ENCODE measurements around the gene GOLGA8K.
"Not testable (repeated sequence)": the region's sequence is repeated elsewhere in the genome, so short reads cannot be mapped to it uniquely, and the experiment has no call there.

GOLGA8K gene

DNA sequence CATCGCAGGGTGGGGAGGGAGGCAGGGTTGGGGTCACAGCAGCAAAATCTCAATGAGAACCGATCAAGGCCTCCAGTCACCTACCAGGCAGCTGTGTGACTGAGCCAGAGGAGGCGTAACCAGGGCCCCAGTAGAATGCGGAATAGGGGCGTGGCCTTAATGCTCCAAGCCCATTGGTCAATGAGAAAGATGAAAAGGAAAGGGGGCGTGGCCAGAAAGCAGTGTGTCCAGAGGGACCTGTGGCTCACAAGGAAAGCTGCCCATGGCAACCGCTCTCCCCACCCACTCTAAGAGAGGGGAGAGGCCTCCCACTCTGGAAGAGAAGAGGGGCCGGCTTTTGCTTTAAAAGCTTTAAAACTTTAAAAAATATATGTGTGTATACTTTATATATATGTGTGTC, at the start of gene GOLGA8K:
Gene GOLGA8K, minus strand, starts transcription at position 101 of the 400 bp plus-strand sequence. Its CDS starts 98 bp downstream, at position 3.
- DNase-seq: not testable (repeated sequence)

GRCh38 chr15:32440445-32440977, 37.4 kb upstream of the GOLGA8K start:
- not testable (repeated sequence) for DNase-seq

- DNase-seq: not testable (repeated sequence)
Measured at GRCh38 chr15:32434102-32434963, 31.2 kb upstream of the GOLGA8K start.

GRCh38 chr15:32427635-32428034, 24.5 kb upstream of the GOLGA8K start:
- DNase-seq: not testable (repeated sequence)

GRCh38 chr15:32426511-32426910, 23.4 kb upstream of the GOLGA8K start:
- not testable (repeated sequence) for DNase-seq

GRCh38 chr15:32407903-32408302, 4.8 kb upstream of the GOLGA8K start:
- not testable (repeated sequence) for DNase-seq

- not testable (repeated sequence) for DNase-seq
Measured at GRCh38 chr15:32396522-32396921, 6.6 kb downstream of the GOLGA8K start.

- not testable (repeated sequence) for DNase-seq
Measured at GRCh38 chr15:32394745-32395144, 8.3 kb downstream of the GOLGA8K start.

- not testable (repeated sequence) for DNase-seq
Measured at GRCh38 chr15:32388050-32388648, 14.9 kb downstream of the GOLGA8K start.

DNA sequence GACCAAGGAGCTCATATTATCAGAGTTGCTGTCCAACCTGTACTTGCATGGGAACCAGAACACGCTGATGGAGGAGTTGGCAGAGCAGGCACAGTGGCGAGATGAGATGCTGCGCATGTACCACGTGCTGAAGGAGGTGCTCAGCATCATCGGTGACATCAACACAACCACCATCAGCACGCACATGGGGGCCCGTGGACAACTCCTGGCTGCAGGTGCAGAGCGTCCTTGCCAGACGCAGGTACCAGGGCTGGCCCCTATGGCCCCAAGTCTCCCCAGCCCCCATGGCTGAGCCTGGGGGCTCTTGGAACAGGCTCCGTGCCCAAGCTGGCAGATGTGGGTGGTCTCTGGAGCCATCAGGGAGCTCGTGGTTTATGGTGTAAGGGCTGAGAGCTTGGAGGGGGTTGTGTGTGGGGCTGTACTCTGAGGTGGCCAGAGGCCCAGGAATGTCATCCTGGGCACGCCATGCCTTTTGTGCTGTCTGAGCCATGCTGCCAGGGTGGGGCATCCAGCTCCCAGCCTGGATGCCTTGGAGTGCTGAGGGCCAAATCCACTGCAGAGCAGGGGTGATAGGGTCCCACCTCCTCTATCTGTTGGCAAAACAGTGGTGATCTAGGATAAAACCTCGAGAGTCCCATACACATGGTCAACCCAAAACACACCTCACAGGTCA, 17.1 kb downstream of the GOLGA8K start:
- DNase-seq: not testable (repeated sequence)

- DNase-seq: not testable (repeated sequence)
Measured at GRCh38 chr15:32374185-32374584, 28.9 kb downstream of the GOLGA8K start.

- not testable (repeated sequence) for DNase-seq
Measured at GRCh38 chr15:32373707-32374106, 29.4 kb downstream of the GOLGA8K start.

GRCh38 chr15:32372075-32372474, 31.0 kb downstream of the GOLGA8K start:
- not testable (repeated sequence) for DNase-seq

DNA sequence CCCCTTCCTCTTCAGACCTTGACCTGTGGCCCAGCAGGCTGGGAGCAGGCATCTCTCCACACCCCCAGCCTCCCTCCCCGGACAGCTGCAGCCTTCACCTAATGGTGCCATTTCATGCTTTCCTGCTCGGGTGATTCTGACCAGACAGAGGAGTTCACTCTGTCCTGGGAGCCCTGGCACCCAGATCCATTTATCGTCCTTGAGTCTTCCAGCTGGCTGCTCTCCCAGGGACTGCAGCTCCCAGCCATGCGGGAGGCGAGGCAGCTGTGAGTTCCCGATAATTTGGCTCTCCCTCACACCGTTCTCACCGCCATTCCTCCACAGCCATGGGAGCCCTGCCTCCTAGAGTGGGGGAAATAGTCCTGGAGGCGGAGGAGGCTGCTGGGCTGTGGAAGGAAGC, 32.6 kb downstream of the GOLGA8K start:
- DNase-seq: not testable (repeated sequence)

DNA sequence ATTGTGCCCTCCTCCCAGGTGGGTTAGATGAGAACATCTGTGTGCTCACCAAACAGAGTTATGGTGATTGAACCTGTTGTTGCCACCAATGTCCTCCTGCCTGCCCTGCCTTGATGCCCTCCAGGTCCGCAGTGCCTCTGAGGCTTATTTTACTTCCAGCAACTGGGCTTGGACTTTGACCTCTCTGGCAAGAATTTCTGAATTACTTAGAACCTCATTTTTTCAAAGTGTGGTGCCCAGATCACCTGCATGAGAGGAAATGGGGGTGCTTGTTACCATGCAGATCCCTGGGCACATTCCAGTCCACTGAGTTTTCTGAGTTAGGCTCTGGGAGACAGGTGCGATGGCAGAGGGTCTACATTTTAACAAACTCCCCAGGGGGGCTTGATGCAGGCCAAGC, 33.0 kb downstream of the GOLGA8K start:
- not testable (repeated sequence) for DNase-seq

DNA sequence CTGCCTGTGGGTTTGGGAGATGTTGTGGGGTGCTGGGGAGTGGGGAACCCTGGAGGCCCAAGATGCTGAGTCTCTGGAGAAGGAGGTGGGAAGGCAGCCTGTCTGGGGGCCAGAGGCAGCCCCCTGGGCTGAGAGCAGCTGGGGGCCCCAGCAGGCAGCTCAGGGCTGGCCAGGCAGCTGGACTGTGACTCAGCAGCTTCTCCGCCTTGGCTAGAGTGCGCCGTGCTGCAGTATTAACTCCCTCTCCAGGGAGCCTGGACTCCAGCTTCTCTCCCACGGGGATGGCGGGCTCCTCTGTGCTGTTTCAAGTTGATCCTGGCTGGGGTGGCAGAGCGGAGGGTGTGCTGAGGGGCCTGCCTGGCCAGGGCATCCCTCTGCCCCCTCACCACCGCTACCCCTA, 36.6 kb downstream of the GOLGA8K start:
- DNase-seq: not testable (repeated sequence)

DNA sequence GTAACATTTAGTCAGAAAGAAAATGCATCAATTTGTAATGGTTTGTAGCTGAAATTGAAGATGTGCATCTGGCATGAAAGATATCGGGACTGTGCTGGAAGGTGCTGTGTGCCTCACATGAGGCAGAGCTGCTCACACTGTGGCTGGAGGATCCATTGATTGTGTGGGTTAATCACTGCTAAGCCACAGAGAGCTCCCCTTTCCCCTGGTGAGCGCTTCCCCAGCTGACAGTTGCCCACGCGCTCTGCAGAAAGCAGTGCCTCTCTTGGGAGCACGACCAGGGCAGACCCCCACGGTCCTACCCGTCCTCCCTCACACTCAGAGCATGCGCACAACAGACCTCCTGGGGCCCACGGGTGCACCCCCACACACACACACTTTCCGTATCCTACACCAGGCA, 37.1 kb downstream of the GOLGA8K start:
- DNase-seq: not testable (repeated sequence)

DNA sequence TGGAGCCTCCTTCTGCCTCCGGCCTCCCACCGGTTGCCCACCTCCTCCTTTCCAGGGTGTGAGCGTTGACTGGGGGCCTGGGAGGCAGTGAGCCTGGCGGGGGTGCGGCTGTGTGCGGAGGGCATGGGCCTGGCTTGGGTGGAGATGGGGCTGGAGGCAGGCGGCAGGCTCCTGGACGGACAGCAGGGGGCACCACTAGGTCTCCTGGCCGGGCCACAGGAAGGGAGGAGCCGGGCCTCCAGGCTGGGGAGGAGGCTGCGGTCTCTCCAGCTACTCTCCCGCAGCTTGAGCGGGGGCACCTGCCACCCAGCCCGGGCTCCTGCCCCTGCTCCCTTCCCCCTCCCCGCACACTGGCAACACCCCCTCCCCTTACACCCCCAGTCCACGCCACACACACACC, 38.1 kb downstream of the GOLGA8K start:
- not testable (repeated sequence) for DNase-seq

DNA sequence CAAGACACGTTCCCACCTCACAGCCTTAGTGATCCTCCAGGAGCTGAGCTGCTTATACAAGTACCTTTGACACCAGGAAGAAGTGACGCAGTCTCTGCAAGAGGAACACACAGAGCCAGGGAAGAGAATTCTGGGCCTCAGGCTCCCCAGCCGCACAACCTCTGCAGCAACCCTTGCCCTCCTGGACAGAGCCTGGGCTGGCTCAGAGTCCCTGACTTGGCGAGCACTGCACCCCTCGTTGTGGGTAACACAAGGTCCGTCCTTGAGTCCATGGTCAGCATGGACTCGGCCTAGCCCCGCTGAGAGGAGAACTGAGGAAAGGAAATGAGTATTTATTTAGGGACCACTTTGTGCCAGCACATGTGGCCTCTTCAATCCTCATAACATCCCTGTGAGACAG, 39.6 kb downstream of the GOLGA8K start:
- not testable (repeated sequence) for DNase-seq

DNA sequence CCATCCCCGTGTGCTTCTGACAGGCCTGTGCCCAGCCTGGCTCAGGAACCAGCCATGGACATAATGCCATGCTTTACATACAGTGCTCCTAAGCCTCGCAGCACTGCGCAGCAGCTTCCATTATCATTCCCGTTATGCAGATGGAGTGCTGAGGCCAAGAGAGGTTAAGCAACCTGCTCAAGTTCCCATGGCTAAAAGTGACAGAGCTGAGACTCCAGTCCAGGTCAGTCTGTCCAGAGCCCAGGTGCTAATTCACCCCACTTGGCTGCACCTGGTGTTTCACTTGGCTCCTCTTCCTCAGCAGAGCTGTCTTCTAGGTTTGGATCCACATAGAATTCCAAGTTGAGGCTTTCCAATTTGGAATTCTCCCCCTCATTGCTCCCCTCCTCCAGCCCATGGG, 41.4 kb downstream of the GOLGA8K start:
- not testable (repeated sequence) for DNase-seq

- not testable (repeated sequence) for DNase-seq
Measured at GRCh38 chr15:32358462-32358861, 44.6 kb downstream of the GOLGA8K start.

DNA sequence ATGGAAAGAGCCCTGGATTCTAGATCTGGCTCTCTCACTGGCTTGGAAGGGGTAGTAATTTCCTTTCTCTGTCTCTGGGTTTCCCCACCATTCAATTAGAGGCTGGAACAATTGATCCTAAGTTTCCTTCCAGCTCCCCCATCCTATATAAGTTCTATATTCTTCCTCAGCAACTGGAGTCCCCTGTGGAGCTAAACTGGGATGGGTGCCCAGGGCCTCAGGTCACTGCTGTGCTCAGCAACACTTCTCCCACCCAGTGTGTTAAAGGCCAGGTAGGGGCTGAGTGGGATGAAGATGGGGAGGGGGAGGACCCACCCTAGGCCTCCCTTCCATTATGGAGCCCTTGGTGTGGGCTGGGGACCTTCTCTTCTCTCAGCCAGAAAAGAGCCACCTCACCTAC, 46.2 kb downstream of the GOLGA8K start:
- DNase-seq: not testable (repeated sequence)

DNA sequence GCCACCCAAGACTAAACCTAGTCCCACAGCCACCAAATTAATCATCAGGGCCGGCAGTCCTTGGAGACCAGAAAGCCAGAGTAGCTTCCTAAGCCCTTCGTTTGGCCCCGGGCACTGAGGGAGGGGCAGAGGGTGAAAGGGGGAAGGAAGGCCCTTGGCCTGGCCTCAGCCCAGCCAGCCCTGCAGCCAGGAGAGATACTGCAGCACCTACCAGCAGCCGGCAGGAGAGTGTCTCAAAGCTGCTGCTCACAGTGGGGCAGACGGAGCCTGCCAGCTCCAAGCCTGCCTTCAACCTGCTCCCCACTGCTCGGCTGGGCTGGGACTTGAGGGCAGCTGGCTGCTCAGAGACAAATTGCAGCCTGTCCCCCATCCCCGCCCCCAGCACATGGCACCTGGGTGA, 50.3 kb downstream of the GOLGA8K start:
- DNase-seq: not testable (repeated sequence)

Data from NCI-H1092 (cell line).